H9 (cell line): ENCODE measurements around the gene LIX1L. TPM values are rescaled to one million over a fixed set of nuclear protein-coding genes. Genes with fewer than 3 reads are reported as not detected.

ENCODE experiments used
- DNase-seq: peaks from one replicate; pipeline ENCODE4 v3.0.0-alpha.2; 2017
- H2AFZ ChIP-seq: one replicate; pipeline ENCODE4 v1.6.1; 2013; ENCODE audit warnings: mild to moderate bottlenecking, low read length, control low read depth, moderate library complexity
- H2AK5ac ChIP-seq: 2 replicates; pipeline ENCODE4 v1.6.1; 2013; ENCODE audit warnings: low read length, control low read depth, mixed read lengths; ENCODE audit not compliant: insufficient read length
- H2BK120ac ChIP-seq: one replicate; pipeline ENCODE4 v1.6.1; 2013; ENCODE audit warnings: low read depth, mild to moderate bottlenecking, low read length, control low read depth, inconsistent platforms; ENCODE audit not compliant: poor library complexity, severe bottlenecking
- H2BK12ac ChIP-seq: 2 replicates; pipeline ENCODE4 v1.6.1; 2013; ENCODE audit warnings: low read length, control low read depth, mixed read lengths, low read depth; ENCODE audit not compliant: insufficient read length
- H2BK15ac ChIP-seq: 2 replicates; pipeline ENCODE4 v1.6.1; 2013; ENCODE audit warnings: low read depth, low read length, control low read depth
- H2BK20ac ChIP-seq: one replicate; pipeline ENCODE4 v1.6.1; 2013; ENCODE audit warnings: low read depth, mild to moderate bottlenecking, low read length, control low read depth, inconsistent platforms; ENCODE audit not compliant: poor library complexity, severe bottlenecking
- H2BK5ac ChIP-seq: 2 replicates; pipeline ENCODE4 v1.6.1; 2013; ENCODE audit warnings: low read length, control low read depth, mixed read lengths; ENCODE audit not compliant: insufficient read length
- H3K14ac ChIP-seq: 2 replicates; pipeline ENCODE4 v1.6.1; 2013; ENCODE audit warnings: low read length, control low read depth; ENCODE audit not compliant: insufficient read depth
- H3K18ac ChIP-seq: 2 replicates; pipeline ENCODE4 v1.6.1; 2013; ENCODE audit warnings: low read depth, mild to moderate bottlenecking, mixed read lengths, low read length, control low read depth; ENCODE audit not compliant: insufficient read length
- H3K23ac ChIP-seq: 2 replicates; pipeline ENCODE4 v1.6.1; 2013; ENCODE audit warnings: low read length, control low read depth, mixed read lengths, low read depth; ENCODE audit not compliant: insufficient read length
- H3K23me2 ChIP-seq: 2 replicates; pipeline ENCODE4 v1.6.1; 2013; ENCODE audit warnings: low read depth, mild to moderate bottlenecking, mixed read lengths, low read length, control low read depth; ENCODE audit not compliant: insufficient read length, poor library complexity, severe bottlenecking
- H3K27ac ChIP-seq: 2 replicates; pipeline ENCODE4 v1.5.1; 2013; ENCODE audit warnings: low read length, control low read depth, mixed read lengths, low read depth; ENCODE audit not compliant: insufficient read length
- H3K27me3 ChIP-seq: 2 replicates; pipeline ENCODE4 v1.6.1; 2013; ENCODE audit warnings: low read length, control low read depth, inconsistent platforms; ENCODE audit not compliant: insufficient read depth
- H3K4ac ChIP-seq: 2 replicates; pipeline ENCODE4 v1.6.1; 2013; ENCODE audit warnings: low read depth, mild to moderate bottlenecking, control low read depth, inconsistent platforms, low read length, moderate library complexity
- H3K4me1 ChIP-seq: 2 replicates; pipeline ENCODE4 v1.6.1; 2013; ENCODE audit warnings: low read length, control low read depth, inconsistent platforms; ENCODE audit not compliant: insufficient read depth
- H3K4me2 ChIP-seq: 2 replicates; pipeline ENCODE4 v1.6.1; 2013; ENCODE audit warnings: low read length, control low read depth, mixed read lengths; ENCODE audit not compliant: insufficient read length, insufficient read depth
- H3K56ac ChIP-seq: 2 replicates; pipeline ENCODE4 v1.6.1; 2013; ENCODE audit warnings: low read depth, mild to moderate bottlenecking, mixed read lengths, low read length, control low read depth; ENCODE audit not compliant: insufficient read length
- H3K79me1 ChIP-seq: 2 replicates; pipeline ENCODE4 v1.6.1; 2013; ENCODE audit warnings: low read depth, mild to moderate bottlenecking, moderate library complexity, low read length, control low read depth, inconsistent platforms; ENCODE audit not compliant: insufficient read depth, poor library complexity, severe bottlenecking
- H3K79me2 ChIP-seq: 2 replicates; pipeline ENCODE4 v1.6.1; 2013; ENCODE audit warnings: low read length, control low read depth, inconsistent platforms; ENCODE audit not compliant: insufficient read depth
- H3K9ac ChIP-seq: 2 replicates; pipeline ENCODE4 v1.6.1; 2013; ENCODE audit warnings: low read length, control low read depth, mixed read lengths; ENCODE audit not compliant: insufficient read length; ENCODE audit errors: extremely low read depth
- H3K9me3 ChIP-seq: one replicate; pipeline ENCODE4 v1.6.1; 2013; ENCODE audit warnings: low read depth, low read length, inconsistent platforms; ENCODE audit not compliant: control insufficient read depth
- H3T11ph ChIP-seq: one replicate; pipeline ENCODE4 v1.6.1; 2013; ENCODE audit warnings: mild to moderate bottlenecking, low read length, control low read depth, inconsistent platforms
- H4K20me1 ChIP-seq: one replicate; pipeline ENCODE4 v1.6.1; 2013; ENCODE audit not compliant: control insufficient read depth, insufficient read length, insufficient read depth
- H4K5ac ChIP-seq: 2 replicates; pipeline ENCODE4 v1.6.1; 2013; ENCODE audit warnings: low read depth, mild to moderate bottlenecking, mixed read lengths, low read length, control low read depth; ENCODE audit not compliant: insufficient read length
- H4K8ac ChIP-seq: replicated peaks from 2 replicates; pipeline ENCODE4 v1.6.1; 2013; ENCODE audit warnings: low read length, control low read depth, mixed read lengths, low read depth; ENCODE audit not compliant: insufficient read length
- H4K91ac ChIP-seq: 2 replicates; pipeline ENCODE4 v1.6.1; 2013; ENCODE audit warnings: low read depth, mild to moderate bottlenecking, moderate library complexity, mixed read lengths, low read length, control low read depth; ENCODE audit not compliant: insufficient read length
- H3K27ac Mint-ChIP-seq, 3 experiments: 2 replicates in 2 of 3; 3 replicates in 1 of 3; pipeline ENCODE4 v1.8.0; 2020 to 2021; ENCODE audit warnings: mixed read lengths in 3 of 3, mild to moderate bottlenecking in 1 of 3, moderate library complexity in 1 of 3
- H3K27me3 Mint-ChIP-seq: 2 replicates; pipeline ENCODE4 v1.8.0; 2021; ENCODE audit warnings: low read depth, mild to moderate bottlenecking, moderate library complexity, mixed read lengths
- H3K36me3 Mint-ChIP-seq, 3 experiments: 2 replicates in 2 of 3; 3 replicates in 1 of 3; pipeline ENCODE4 v1.8.0; 2020 to 2021; ENCODE audit warnings: low read depth in 3 of 3, mixed read lengths in 3 of 3; ENCODE audit not compliant: insufficient read depth in 1 of 3
- H3K4me1 Mint-ChIP-seq, 2 experiments: 2 replicates each; pipeline ENCODE4 v1.8.0; 2020; ENCODE audit warnings: mixed read lengths in 2 of 2
- H3K4me3 Mint-ChIP-seq, 2 experiments: 2 replicates in 1 of 2; 3 replicates in 1 of 2; pipeline ENCODE4 v1.8.0; 2020 to 2021; ENCODE audit warnings: mild to moderate bottlenecking in 2 of 2, mixed read lengths in 2 of 2, moderate library complexity in 1 of 2
- H3K9me3 Mint-ChIP-seq, 2 experiments: 2 replicates in 1 of 2; 3 replicates in 1 of 2; pipeline ENCODE4 v1.8.0; 2020; ENCODE audit warnings: mild to moderate bottlenecking in 2 of 2, mixed read lengths in 2 of 2, moderate library complexity in 1 of 2
- WGBS: extraction: QIAGEN DNeasy Blood & Tissue Kit; methylation state at CpG from one replicate; pipeline ENCODE4 v1.1.7; 2013; ENCODE audit warnings: missing lambda C conversion rate, low lambda C conversion rate, mixed read lengths; ENCODE audit not compliant: insufficient read length; ENCODE audit errors: extremely low coverage; 5-methylcytosine and 5-hydroxymethylcytosine counted together
- total RNA-seq: library from RNA; stranded (reverse); gene quantifications from 2 replicates; pipeline ENCODE4 v1.2.1, GENCODE V29; 2021
- TF ChIP-seq, protein P1 (sequence below): fragments of 200-600 bp; sonication (generic); conservative IDR thresholded peaks from 3 replicates; pipeline ENCODE4 v1.8.0; 2021; ENCODE audit warnings: antibody characterized with exemption, mild to moderate bottlenecking

The LIX1L gene
- total RNA-seq, 1 experiment from 2014 or later = 5.9 TPM

DNA sequence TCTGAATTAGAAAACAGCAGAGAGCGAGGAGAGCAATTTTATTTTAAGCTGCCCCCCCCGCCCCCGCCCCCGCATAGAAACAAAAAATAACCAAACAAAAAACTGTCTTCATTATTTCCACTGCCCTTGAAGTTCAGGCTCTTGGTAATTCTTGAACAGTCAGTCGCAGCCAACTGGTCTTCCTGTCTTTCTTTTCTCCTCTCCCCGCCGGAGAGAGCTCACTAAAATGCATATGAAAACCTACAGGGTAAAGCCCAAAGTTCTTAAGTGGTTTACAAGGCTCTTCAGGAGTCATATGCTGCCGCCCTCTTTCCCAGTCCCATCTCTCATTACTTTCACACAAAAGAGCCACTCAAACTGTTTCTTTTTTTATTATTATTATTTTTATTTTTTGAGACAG, 71.0 kb downstream of the LIX1L start:
- Histone ChIP-seq H3K23me2 (peaks cover 7% of the 10 kb centered on the region), H2AK5ac (no peak overlapping the region), H3K4me1 (no peaks in the 10 kb centered on the region), H3T11ph (no peak overlapping the region), H3K18ac (no peak overlapping the region), H3K56ac (no peak overlapping the region), H3K27me3 (peaks cover 8% of the 10 kb centered on the region; the same call in 1 of the 2 replicates), H2BK20ac (no peak overlapping the region), H3K9ac (no peak overlapping the region), H3K79me2 (no peaks in the 10 kb centered on the region), H3K4me2 (no peak overlapping the region), H3K14ac (no peak overlapping the region), H4K5ac (no peak overlapping the region), H4K20me1 (no peaks in the 10 kb centered on the region), H2BK120ac (no peak overlapping the region), H2BK5ac (no peak overlapping the region), H2BK15ac (no peak overlapping the region), H4K91ac (no peak overlapping the region), H2AFZ (no peak overlapping the region), H3K79me1 (no peaks in the 10 kb centered on the region), H3K27ac (no peak overlapping the region), H2BK12ac (no peak overlapping the region), H3K9me3 (no peaks in the 10 kb centered on the region), H3K4ac (no peak overlapping the region), H3K23ac (no peak overlapping the region), H4K8ac (no peak overlapping the region)
- TF ChIP-seq, protein P1, sequence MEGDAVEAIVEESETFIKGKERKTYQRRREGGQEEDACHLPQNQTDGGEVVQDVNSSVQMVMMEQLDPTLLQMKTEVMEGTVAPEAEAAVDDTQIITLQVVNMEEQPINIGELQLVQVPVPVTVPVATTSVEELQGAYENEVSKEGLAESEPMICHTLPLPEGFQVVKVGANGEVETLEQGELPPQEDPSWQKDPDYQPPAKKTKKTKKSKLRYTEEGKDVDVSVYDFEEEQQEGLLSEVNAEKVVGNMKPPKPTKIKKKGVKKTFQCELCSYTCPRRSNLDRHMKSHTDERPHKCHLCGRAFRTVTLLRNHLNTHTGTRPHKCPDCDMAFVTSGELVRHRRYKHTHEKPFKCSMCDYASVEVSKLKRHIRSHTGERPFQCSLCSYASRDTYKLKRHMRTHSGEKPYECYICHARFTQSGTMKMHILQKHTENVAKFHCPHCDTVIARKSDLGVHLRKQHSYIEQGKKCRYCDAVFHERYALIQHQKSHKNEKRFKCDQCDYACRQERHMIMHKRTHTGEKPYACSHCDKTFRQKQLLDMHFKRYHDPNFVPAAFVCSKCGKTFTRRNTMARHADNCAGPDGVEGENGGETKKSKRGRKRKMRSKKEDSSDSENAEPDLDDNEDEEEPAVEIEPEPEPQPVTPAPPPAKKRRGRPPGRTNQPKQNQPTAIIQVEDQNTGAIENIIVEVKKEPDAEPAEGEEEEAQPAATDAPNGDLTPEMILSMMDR = no peak
- DNase-seq = no peak
- H3K27me3 Mint-ChIP-seq = peaks cover 33% of the 10 kb centered on the region
- peak overlapping the region; percentile 24 to 82; a peak in 4 of 5 replicates for H3K4me3 Mint-ChIP-seq
- peak overlapping the region in 1 of 3 experiments; percentile 16; a peak in 1 of 7 replicates for H3K27ac Mint-ChIP-seq
- no peaks in the 10 kb centered on the region for H3K9me3 Mint-ChIP-seq
- no peaks in the 10 kb centered on the region for H3K36me3 Mint-ChIP-seq
- H3K4me1 Mint-ChIP-seq = peaks cover 23 to 27% of the 10 kb centered on the region in 2 experiments
- no CpG with 5 or more reads among the region's 8 CpGs for WGBS
